Right lobe of liver (tissue), 6 donors: Measurements from ENCODE around the gene UNC93A. TPM values are rescaled to one million over a fixed set of nuclear protein-coding genes. Genes with fewer than 3 reads are reported as not detected.
A peak's percentile ranks its signal among the peaks of the same experiment; 100 is the strongest.

Source experiments
- ATAC-seq, 4 donors: fragments of 200-7000 bp; cut with Tn5 transposase; one replicate each; pipeline ENCODE4 v1.9.1; 2020; ENCODE audit warnings: mild to moderate bottlenecking in 4 of 4, moderate library complexity in 4 of 4
- DNase-seq, 3 donors: peaks; one replicate each; pipeline ENCODE4 v3.0.0-alpha.2; 2020
- H3K27ac ChIP-seq, 3 donors: fragments of 200-600 bp; one replicate each; pipeline ENCODE4 v1.8.0; 2022
- H3K27me3 ChIP-seq, 2 donors: fragments of 200-600 bp; one replicate each; pipeline ENCODE4 v1.8.0; 2022
- H3K36me3 ChIP-seq, 4 donors: fragments of 200-600 bp; sonication (generic) in 1 of 4; one replicate each; pipeline versions ENCODE4 v1.5.1 to v1.8.0; 2017 to 2022; ENCODE audit warnings: control low read depth in 1 of 4
- H3K4me1 ChIP-seq, 4 donors: fragments of 200-600 bp; sonication (generic) in 1 of 4; one replicate each; pipeline versions ENCODE4 v1.5.1 to v1.8.0; 2017 to 2022; ENCODE audit warnings: control low read depth in 1 of 4
- H3K4me3 ChIP-seq, 3 donors: fragments of 200-600 bp; one replicate each; pipeline ENCODE4 v1.8.0; 2022
- H3K9me3 ChIP-seq, 4 donors: fragments of 200-600 bp; sonication (generic) in 1 of 4; one replicate each; pipeline versions ENCODE4 v1.5.1 to v1.8.0; 2017 to 2022; ENCODE audit warnings: control low read depth in 1 of 4
- CTCF ChIP-seq, 4 donors: fragments of 200-600 bp in 3 of 4; fragments of 450-650 bp in 1 of 4; IDR thresholded peaks; one replicate each; pipeline versions ENCODE4 v1.5.1 to v1.8.0; 2016 to 2022; ENCODE audit warnings: antibody characterized with exemption in 4 of 4, mild to moderate bottlenecking in 2 of 4
- POLR2A ChIP-seq: fragments of 450-650 bp; IDR thresholded peaks from one replicate; pipeline ENCODE4 v1.6.1; 2017; ENCODE audit warnings: antibody characterized with exemption, mild to moderate bottlenecking
- WGBS: methylation state at CpG from one replicate; pipeline ENCODE4 v1.1.6; 2018; ENCODE audit warnings: low coverage, low lambda C conversion rate; ENCODE audit not compliant: insufficient coverage; ENCODE audit errors: missing lambda C conversion rate; 5-methylcytosine and 5-hydroxymethylcytosine counted together
- intact Hi-C, 2 donors: fragments of 100-400 bp; cut with DNase I; formaldehyde crosslinking; loops; one replicate each; pipeline versions ENCODE4 v1.11.2 to v1.14.1; 2022
- total RNA-seq, 6 experiments: library from RNA; depleted of rRNA in 2 of 6; stranded (reverse); fragments of >200 nt in 2 of 6; fragmentation: NEBNext Ultra II Directional in 3 of 6; extraction: Animal tissue kit (Norgen Biotek cat#: 25700) in 3 of 6; gene quantifications; one replicate each; pipeline versions ENCODE4 v1.1.0 to v1.2.4, GENCODE V29; 2016 to 2023
- donor health status: DM: no; HTN: yes; CAD: no.
- donor health status: DM: no; HTN: no; CAD: no.
- donor health status: DM: no; HTN: no; CAD: no.
- donor health status: DM: no; HTN: yes; CAD: no.
- donor health status: DM: no; HTN: yes; CAD: no.

UNC93A gene
- total RNA-seq, 6 experiments from 2014 or later, result 1.4 to 15.8 (median 4.9) TPM

- ATAC-seq (peak; percentile 84 to 91 (median 88)), DNase-seq (peak in 1 of 3 donors; percentile 64)
- TF ChIP-seq CTCF (IDR thresholded peaks at IDR 0.05), result no peak
- no peak for TF ChIP-seq POLR2A
- H3K4me1 ChIP-seq, result peaks cover 0 to 26% (median 0%) of the 10 kb centered on the region in 4 donors
- peak overlapping the region; percentile 20 to 75 (median 69) for H3K27ac ChIP-seq
- intact Hi-C loops, result no loop called here
- no peaks in the 10 kb centered on the region for H3K9me3 ChIP-seq
- no peaks in the 10 kb centered on the region for H3K27me3 ChIP-seq
- H3K4me3 ChIP-seq, result no peak overlapping the region
- no peaks in the 10 kb centered on the region for H3K36me3 ChIP-seq
- WGBS, result 46% methylated on average over 3 of the region's 3 CpGs
These were observed 50.8 kb downstream of the UNC93A start for GRCh38 chr6:167341665-167342655.

DNA sequence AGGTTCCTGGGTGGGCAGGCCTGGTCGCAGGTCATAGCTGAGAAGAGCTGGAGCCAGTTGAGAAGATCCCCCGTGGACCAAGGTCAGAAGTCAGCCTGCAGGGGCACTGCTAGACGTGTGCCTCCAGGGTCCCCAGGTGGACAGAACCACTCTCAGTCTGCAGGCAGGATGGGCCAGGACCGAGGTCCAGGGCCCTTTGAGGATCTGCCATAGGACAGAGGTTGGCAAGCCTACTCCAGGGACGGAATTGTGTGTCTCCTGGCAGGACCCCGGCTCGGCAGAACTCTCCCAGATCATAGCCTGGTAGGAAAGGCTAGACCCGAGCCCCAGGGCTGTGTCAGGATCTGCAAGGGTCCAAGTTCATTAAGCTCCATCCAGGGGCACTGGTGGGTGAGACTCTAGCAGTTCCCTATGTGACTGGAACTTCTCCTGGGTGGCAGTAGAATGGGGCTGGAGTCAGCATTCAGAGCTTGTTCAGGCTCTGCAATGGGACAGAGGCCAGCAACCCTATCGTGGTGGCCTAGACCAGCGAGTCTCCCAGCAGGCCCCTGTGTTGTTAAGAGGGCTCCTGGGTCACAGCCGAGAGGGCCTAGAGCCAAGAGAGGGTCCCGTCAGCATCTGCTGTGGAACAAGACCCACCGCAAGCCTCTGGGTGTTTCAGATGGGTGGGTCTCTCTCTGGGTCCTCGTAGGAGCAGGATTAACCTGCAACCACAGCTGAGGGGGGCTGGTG, 51.9 kb downstream of the UNC93A start:
- Histone ChIP-seq H3K36me3 (no peaks in the 10 kb centered on the region), H3K4me1 (peaks cover 0 to 26% (median 0%) of the 10 kb centered on the region in 4 donors), H3K4me3 (no peak overlapping the region), H3K27ac (peak overlapping the region; percentile 20 to 75 (median 69)), H3K27me3 (no peaks in the 10 kb centered on the region), H3K9me3 (no peaks in the 10 kb centered on the region)
- WGBS, result 100% methylated on average over 1 of the region's 14 CpGs
- ATAC-seq (no peak), DNase-seq (no peak)
- TF ChIP-seq CTCF (IDR thresholded peaks at IDR 0.05) (no peak), POLR2A (no peak)
- intact Hi-C loops, result no loop called here

DNA sequence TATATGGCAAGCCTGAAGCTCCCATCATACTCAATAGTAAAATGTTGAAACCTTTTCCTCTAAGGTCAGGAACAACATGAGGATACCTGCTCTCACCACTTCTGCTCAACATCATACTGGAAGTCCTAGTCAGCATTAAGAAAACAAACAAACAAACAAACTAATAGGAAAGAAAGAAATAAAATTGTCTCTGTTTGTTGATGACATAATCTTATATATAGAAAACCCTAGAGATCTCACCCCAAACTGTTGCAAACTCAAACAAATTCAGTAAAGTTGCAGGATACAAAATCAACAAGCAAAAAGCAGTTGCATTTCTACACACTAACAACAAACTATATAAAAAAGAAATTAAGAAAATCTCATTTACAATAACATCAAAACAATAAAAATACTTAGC, 54.2 kb downstream of the UNC93A start:
- H3K27ac ChIP-seq, result peak overlapping the region in 2 of 3 donors; percentile 61 to 69
- H3K4me3 ChIP-seq, result no peak overlapping the region
- no peak for TF ChIP-seq CTCF (IDR thresholded peaks at IDR 0.05)
- no peak for TF ChIP-seq POLR2A

DNA sequence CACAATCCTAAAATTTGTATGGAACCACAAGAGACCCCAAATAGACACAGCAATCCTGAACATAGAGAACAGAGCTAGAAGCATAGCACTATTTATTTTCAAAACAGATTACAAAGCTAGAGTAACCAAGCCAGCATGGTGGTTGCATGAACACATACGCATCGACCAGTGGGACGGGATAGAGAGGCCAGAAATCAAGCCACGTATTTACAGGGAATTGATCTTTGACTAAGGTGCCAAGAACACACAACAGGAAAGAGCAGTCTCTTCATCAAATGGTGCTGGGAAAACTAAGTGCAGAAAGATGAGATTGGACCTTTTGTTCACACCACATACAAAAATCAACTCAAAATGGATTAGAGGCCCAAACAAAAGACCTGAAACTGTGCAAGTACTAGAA, 54.8 kb downstream of the UNC93A start:
- H3K27ac ChIP-seq, result peak overlapping the region in 2 of 3 donors; percentile 61 to 69
- H3K36me3 ChIP-seq, result no peaks in the 10 kb centered on the region
- ATAC-seq (peak; percentile 60 to 77 (median 69)), DNase-seq (peak in 1 of 3 donors; percentile 72)
- intact Hi-C loops, result no loop called here
- H3K27me3 ChIP-seq, result no peaks in the 10 kb centered on the region
- no peak overlapping the region for H3K4me3 ChIP-seq
- peak; percentile 38 for TF ChIP-seq POLR2A
- TF ChIP-seq CTCF (IDR thresholded peaks at IDR 0.05), result no peak
- peaks cover 0 to 46% (median 4%) of the 10 kb centered on the region in 4 donors for H3K4me1 ChIP-seq
- WGBS, result 17% methylated on average over 4 of the region's 4 CpGs
- no peaks in the 10 kb centered on the region for H3K9me3 ChIP-seq

More for the DNA sequence above, 54.2 kb downstream of the UNC93A start:
- DNase-seq (no peak), ATAC-seq (no peak)
- H3K9me3 ChIP-seq, result no peaks in the 10 kb centered on the region
- peaks cover 0 to 41% (median 4%) of the 10 kb centered on the region in 4 donors for H3K4me1 ChIP-seq
- H3K27me3 ChIP-seq, result no peaks in the 10 kb centered on the region
- intact Hi-C loops, result no loop called here
- no peaks in the 10 kb centered on the region for H3K36me3 ChIP-seq
